GM20000 (cell line): ENCODE data around the gene TMLHE.

Experiments
- DNase-seq: peaks from one replicate; pipeline ENCODE4 v3.0.0; 2012; ENCODE audit warnings: low spot score
- TF ChIP-seq, protein P1 (sequence below): IDR thresholded peaks from 2 replicates; pipeline ENCODE4 v1.5.1; 2012; ENCODE audit warnings: mild to moderate bottlenecking, control low read depth; ENCODE audit errors: extremely low read depth, missing control alignments

TMLHE gene

DNA sequence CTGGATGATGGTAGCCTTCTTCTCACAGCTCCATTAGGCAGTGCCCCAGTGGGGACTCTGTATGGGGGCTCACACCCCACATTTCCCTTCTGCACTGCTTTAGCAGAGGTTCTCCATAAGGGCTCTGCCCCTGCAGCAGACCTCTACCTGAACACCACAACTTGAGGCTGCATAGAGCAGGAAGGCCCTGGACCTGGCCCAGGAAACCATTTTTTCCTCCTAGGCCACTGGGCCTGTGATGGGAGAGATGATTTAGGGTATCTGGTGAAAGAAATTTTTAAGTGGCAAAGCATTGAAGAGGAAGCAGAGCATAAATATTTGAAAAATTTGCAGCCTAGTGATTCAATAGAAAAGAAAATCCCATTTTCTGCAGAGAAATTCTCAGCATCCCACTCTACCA lies 171.7 kb downstream of the TMLHE start:
- TF ChIP-seq, protein P1, sequence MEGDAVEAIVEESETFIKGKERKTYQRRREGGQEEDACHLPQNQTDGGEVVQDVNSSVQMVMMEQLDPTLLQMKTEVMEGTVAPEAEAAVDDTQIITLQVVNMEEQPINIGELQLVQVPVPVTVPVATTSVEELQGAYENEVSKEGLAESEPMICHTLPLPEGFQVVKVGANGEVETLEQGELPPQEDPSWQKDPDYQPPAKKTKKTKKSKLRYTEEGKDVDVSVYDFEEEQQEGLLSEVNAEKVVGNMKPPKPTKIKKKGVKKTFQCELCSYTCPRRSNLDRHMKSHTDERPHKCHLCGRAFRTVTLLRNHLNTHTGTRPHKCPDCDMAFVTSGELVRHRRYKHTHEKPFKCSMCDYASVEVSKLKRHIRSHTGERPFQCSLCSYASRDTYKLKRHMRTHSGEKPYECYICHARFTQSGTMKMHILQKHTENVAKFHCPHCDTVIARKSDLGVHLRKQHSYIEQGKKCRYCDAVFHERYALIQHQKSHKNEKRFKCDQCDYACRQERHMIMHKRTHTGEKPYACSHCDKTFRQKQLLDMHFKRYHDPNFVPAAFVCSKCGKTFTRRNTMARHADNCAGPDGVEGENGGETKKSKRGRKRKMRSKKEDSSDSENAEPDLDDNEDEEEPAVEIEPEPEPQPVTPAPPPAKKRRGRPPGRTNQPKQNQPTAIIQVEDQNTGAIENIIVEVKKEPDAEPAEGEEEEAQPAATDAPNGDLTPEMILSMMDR = no peak
- DNase-seq = no peak
